GM21447 (cell line): Measurements from ENCODE around the gene PAN2.
"Not testable (repeated sequence)": the region's sequence is repeated elsewhere in the genome, so short reads cannot be mapped to it uniquely, and the experiment has no call there.

ENCODE experiments used
- ATAC-seq: cut with Tn5 transposase; IDR thresholded peaks from one replicate; pipeline ENCODE4 v1.9.1; 2021; ENCODE audit not compliant: unreplicated experiment

The PAN2 gene

GRCh38 chr12:56347255-56347654, 13.5 kb upstream of the PAN2 start:
- ATAC-seq, result not testable (repeated sequence)

DNA sequence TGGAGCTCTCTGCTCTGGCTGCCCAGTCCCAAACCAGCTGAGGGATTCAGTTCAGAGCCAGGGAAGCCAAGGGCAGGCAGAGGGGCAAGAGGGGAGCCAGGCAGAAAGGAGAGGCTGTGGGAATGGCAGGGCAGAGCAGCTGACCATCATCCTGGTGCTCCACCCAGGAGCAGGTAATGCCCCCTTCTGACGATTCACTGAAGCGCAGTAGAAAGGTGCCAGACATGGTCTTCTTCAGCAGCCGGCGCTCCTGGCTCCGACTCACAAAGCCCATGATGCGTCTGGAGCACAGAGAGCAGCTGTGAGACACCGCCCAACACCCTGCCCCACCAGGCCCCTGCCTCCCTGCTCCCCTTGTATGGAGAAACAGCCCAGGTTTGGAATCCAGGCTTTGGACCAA, 12.9 kb upstream of the PAN2 start:
- ATAC-seq, result no peak

- ATAC-seq, result not testable (repeated sequence)
Measured at GRCh38 chr12:56342290-56342689, 8.5 kb upstream of the PAN2 start.

GRCh38 chr12:56341616-56342015, 7.8 kb upstream of the PAN2 start:
- no peak for ATAC-seq

- ATAC-seq, result no peak
Measured at GRCh38 chr12:56339158-56339422, 5.3 kb upstream of the PAN2 start.

- ATAC-seq, result peak; percentile 33
Measured at GRCh38 chr12:56338308-56339157, 4.7 kb upstream of the PAN2 start, which contains the start of gene IL23A. IL23A (plus strand) TSS chr12:56338884; CDS start chr12:56339045, 161 bp downstream.

DNA sequence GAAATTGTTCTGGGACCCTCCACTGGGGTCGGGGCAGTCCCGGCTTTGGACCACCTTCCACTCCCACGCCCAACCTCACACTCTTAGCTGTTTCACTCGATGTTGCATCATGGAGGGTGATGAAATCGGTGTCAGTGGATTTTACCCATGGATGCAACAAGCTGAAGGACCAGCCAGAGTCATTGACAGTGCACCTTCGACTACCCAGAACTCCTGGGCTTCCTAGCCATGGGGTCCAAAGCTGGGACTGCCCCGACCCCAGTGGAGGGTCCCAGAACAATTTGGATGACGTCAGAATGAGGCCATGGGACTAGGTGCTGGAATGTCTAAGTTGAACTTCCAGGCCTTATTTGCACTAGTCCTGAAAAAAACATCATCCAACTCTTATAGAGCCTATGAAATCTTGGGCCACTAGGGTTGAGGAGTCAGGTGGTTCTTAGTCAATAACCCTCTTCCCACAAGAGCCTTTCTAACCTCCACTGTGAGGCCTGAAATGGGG, 4.0 kb upstream of the PAN2 start:
- no peak for ATAC-seq

DNA sequence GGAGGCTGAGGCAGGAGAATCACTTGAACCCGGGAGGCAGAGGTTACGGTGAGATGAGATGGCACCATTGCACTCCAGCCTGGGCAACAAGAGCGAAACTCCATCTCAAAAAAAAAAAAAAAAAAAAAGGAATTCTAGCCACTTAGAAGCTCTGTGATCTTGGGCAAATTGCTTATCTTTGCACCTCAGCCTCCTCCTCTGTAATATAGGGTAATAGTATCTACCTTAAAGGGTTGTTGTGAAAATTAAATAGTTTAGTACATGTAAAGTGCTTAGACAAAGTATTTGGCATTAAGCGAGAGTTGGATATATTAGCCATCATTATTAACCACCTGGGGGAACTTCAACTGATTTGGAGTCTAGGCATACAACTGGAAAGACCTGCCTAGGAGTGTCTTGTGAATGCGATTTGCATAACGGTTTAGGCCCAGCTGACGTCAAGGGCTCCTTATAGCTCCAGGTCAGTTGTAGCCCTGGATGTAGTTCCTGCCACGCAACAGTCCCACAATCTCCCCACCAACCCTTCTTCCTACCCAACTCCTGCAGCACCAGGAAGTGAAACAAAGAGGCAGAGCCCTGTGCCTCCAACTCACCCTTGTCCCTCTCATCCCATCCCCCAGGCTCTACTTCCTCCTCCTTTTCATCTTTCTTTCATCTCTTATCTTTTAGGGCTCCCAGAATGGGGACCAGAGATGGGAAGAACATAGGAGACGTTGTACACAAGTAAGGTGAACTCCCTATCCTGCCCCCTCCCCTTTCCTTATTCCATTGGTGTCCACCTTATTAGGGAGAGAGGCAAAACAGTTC, 2.8 kb upstream of the PAN2 start:
- no peak for ATAC-seq

DNA sequence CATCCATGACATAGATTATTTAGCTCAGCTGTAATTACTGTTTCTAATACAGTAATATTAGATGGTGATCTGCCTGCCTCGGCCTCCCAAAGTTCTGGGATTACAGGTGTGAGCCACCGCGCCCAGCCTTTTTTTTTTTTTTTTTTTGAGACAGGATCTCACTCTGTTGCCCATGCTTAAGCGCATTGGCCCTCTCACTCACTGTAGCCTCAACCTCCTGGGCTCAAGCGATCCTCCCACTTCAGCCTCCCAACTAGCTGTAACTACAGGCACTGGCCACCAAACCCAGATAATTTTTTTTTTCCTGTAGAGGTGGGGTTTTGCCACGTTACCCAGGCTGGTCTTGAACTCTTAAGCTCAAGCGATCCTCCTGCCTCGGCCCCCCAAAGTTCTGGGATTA, 1.7 kb upstream of the PAN2 start:
- not testable (repeated sequence) for ATAC-seq

DNA sequence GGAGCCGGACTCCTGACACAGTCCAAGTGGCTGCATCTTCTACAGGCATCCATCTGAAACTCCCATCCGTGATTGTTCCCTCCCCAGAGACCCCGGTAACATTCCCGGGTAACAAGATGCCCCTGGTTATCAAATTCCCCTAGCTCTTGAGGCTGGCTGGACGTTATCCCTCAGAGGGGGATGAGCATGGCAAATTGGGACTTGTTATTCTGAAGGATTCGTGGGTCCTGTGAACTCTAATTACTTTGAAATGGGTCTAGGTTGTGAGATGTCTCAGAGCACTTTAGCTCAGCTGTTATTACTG, 642 bp upstream of the PAN2 start:
- ATAC-seq, result no peak

- ATAC-seq, result no peak
Measured at GRCh38 chr12:56333197-56333678, 562 bp downstream of the PAN2 start.

DNA sequence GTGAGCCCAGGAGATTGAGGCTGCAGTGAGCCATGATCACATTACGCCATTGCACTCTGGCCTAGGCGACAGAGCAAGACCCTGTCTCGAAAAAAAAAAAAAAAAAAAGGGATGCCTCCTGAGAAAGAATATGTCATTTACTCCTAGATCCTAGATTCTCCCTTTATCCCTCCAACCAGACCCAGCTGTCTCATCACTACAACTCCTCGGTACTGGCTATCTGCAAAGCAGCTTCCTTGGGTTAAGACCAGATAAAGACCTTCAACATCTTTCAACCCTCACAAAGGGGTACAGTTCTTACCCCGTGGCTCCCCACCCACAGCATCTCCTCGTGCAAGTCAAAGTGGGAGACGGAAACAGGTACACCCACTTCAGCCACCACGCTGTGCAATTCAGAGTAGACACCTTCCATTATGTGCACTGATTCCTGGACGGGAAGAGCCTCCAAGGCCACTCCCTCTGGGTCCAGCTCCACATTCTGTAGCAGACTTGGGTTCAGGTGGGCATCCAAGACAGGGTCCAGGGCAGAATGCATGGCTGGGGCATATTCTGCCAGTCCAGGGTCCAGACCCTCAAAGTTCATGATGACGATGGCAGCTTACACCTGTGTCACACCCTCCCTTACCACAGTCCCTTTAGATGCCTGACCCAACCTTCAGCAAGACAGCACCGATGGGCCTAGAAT, 1.1 kb downstream of the PAN2 start:
- no peak for ATAC-seq

- no peak for ATAC-seq
Measured at GRCh38 chr12:56330936-56331490, 2.8 kb downstream of the PAN2 start.

- ATAC-seq, result no peak
Measured at GRCh38 chr12:56326533-56326932, 7.3 kb downstream of the PAN2 start.

DNA sequence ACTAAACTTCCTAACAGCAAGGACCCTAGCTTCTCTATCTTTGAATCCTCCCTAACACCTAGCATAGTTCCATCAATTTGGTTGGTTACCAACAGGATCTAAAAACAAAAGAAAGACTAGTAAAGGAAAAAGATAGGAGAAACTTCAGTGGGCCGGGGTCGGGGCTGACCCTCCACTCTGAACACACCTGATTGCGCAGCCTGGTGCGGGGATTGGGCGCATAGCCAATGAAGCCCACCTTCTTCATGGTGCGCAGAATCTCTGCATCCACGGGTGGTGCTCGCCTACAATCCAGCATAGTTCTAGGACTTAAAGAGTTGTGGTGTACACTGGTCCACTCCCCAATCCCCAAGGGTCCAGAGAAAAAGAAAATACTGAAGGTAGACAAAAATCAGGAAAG, 7.7 kb downstream of the PAN2 start:
- ATAC-seq, result no peak

- ATAC-seq, result no peak
Measured at GRCh38 chr12:56324206-56324605, 9.6 kb downstream of the PAN2 start.

DNA sequence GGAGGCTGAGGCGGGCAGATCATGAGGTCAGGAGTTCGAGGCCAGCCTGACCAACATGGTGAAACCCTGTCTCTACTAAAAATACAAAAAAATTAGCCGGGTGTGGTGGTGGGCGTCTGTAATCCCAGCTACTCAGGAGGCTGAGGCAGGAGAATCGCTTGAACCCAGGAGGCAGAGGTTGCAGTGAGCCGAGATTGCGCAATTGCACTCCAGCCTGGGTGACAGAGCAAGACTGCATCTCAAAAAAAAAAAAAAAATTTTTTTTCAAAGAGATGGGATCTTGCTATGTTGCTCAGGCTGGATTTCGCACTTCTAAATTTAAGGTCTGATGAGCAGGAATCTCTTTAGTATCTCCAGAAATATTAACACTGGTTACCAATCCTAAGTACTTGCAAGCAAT, 12.2 kb downstream of the PAN2 start:
- not testable (repeated sequence) for ATAC-seq

DNA sequence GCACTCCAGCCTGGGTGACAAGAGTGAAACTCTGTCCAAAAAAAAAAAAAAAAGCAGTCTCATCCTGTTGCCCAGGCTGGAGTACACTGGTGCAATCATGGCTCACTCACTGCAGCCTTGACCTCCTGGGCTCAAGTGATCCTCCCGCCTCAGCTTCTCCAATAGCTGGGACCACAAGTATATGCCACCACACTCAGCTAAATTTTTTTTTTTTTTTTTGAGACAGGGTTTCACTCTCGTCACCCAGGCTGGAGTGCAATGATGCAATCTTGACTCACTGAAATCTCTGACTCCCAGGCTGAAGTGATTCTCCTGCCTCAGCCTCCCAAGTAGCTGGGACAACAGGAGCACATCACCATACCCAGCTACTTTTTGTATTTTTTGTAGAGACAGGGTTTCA, 12.8 kb downstream of the PAN2 start:
- ATAC-seq, result no peak

GRCh38 chr12:56317675-56318074, 16.1 kb downstream of the PAN2 start:
- no peak for ATAC-seq

- ATAC-seq, result peak; percentile 90
Measured at GRCh38 chr12:56315622-56316473, 18.0 kb downstream of the PAN2 start, which contains the start of gene CNPY2. CNPY2 (minus strand) TSS chr12:56315988; CDS start chr12:56315217, 771 bp downstream.
